NCI-H748 (cell line): ENCODE data around the gene BANP.
A peak's percentile ranks its signal among the peaks of the same experiment; 100 is the strongest.

ENCODE experiments used
- DNase-seq: peaks from one replicate; lab custom pipeline; 2025; ENCODE audit not compliant: unreplicated experiment; lab: John Stamatoyannopoulos, UW

The BANP gene

GRCh38 chr16:87948735-87949070, 2.5 kb upstream of the BANP start:
- no peak for DNase-seq

GRCh38 chr16:87949071-87949744, 2.0 kb upstream of the BANP start:
- DNase-seq: no peak

GRCh38 chr16:87951552-87952538, 611 bp downstream of the BANP start:
- peak; percentile 39 for DNase-seq

GRCh38 chr16:87952751-87953150, 1.5 kb downstream of the BANP start:
- DNase-seq: no peak

GRCh38 chr16:87953308-87954215, 2.3 kb downstream of the BANP start:
- DNase-seq: no peak

- no peak for DNase-seq
Measured at GRCh38 chr16:87954361-87954760, 3.1 kb downstream of the BANP start.

GRCh38 chr16:87954826-87955225, 3.6 kb downstream of the BANP start:
- no peak for DNase-seq

- DNase-seq: no peak
Measured at GRCh38 chr16:87955302-87956097, 4.3 kb downstream of the BANP start.

GRCh38 chr16:87956098-87956364, 4.8 kb downstream of the BANP start:
- DNase-seq: no peak

- DNase-seq: no peak
Measured at GRCh38 chr16:87956365-87957231, 5.4 kb downstream of the BANP start.

GRCh38 chr16:87957296-87958094, 6.3 kb downstream of the BANP start:
- no peak for DNase-seq

GRCh38 chr16:87958632-87959031, 7.4 kb downstream of the BANP start:
- DNase-seq: no peak

- DNase-seq: no peak
Measured at GRCh38 chr16:87959391-87959990, 8.3 kb downstream of the BANP start.

GRCh38 chr16:87960296-87960695, 9.1 kb downstream of the BANP start:
- DNase-seq: no peak

GRCh38 chr16:87960852-87961251, 9.6 kb downstream of the BANP start:
- no peak for DNase-seq

- DNase-seq: no peak
Measured at GRCh38 chr16:87961623-87962022, 10.4 kb downstream of the BANP start.

GRCh38 chr16:87963400-87963799, 12.2 kb downstream of the BANP start:
- DNase-seq: no peak

- no peak for DNase-seq
Measured at GRCh38 chr16:87964049-87964659, 12.9 kb downstream of the BANP start.
